ENCODE data around the gene TMEM94. TPM values are rescaled to one million over a fixed set of nuclear protein-coding genes. Genes with fewer than 3 reads are reported as not detected.
A peak's percentile ranks its signal among the peaks of the same experiment; 100 is the strongest.

Gene TMEM94
- total and polyA plus RNA-seq, 8 donors = 16.6 to 466 (median 56.5) TPM

- H3K4me1 ChIP-seq = peaks cover 0 to 17% (median 5%) of the 10 kb centered on the region in 4 donors
- TF ChIP-seq EP300 (IDR thresholded peaks at IDR 0.05) = no peak
- TF ChIP-seq POLR2AphosphoS5 (IDR thresholded peaks at IDR 0.05) = no peak
- no peak for TF ChIP-seq POLR2A (IDR thresholded peaks at IDR 0.05)
- no peak for TF ChIP-seq CTCF (IDR thresholded peaks at IDR 0.05)
- DNase-seq = no peak
- WGBS, 5 donors = 89 to 100% (median 91%) methylated on average over 3 to 11 of the region's 11 CpGs
- no peaks in the 10 kb centered on the region for H3K9me3 ChIP-seq
- H3K27me3 ChIP-seq = no peaks in the 10 kb centered on the region
- H3K36me3 ChIP-seq = peaks cover 72 to 100% (median 100%) of the 10 kb centered on the region in 4 donors
- intact Hi-C loops (cut with DNase I; ENCODE audit: low total_unique reads) = no loop called here
- H3K4me3 ChIP-seq = no peak overlapping the region
- no peak overlapping the region for H3K27ac ChIP-seq
Measured at GRCh38 chr17:75496005-75496404, 39.6 kb downstream of the TMEM94 start.

GRCh38 chr17:75498039-75498725, 41.7 kb downstream of the TMEM94 start:
- Histone ChIP-seq H3K36me3 (peaks cover 57 to 100% (median 99%) of the 10 kb centered on the region in 4 donors), H3K27ac (peak overlapping the region in 2 of 5 donors; percentile 2 to 5), H3K4me1 (peaks cover 0 to 30% (median 7%) of the 10 kb centered on the region in 4 donors), H3K4me3 (no peak overlapping the region), H3K27me3 (no peaks in the 10 kb centered on the region), H3K9me3 (no peaks in the 10 kb centered on the region)
- TF ChIP-seq POLR2AphosphoS5 (IDR thresholded peaks at IDR 0.05) (no peak), CTCF (IDR thresholded peaks at IDR 0.05) (no peak), POLR2A (IDR thresholded peaks at IDR 0.05) (no peak), EP300 (IDR thresholded peaks at IDR 0.05) (no peak)
- WGBS, 5 donors = 63 to 80% (median 79%) methylated on average over 18 to 21 of the region's 21 CpGs
- DNase-seq = no peak
- intact Hi-C loops (cut with DNase I; ENCODE audit: low total_unique reads) = no loop called here

- Histone ChIP-seq H3K4me3 (no peak overlapping the region), H3K27me3 (no peaks in the 10 kb centered on the region), H3K36me3 (peaks cover 55 to 100% (median 99%) of the 10 kb centered on the region in 4 donors), H3K27ac (peak overlapping the region in 2 of 5 donors; percentile 42 to 64), H3K4me1 (peaks cover 0 to 30% (median 7%) of the 10 kb centered on the region in 4 donors), H3K9me3 (no peaks in the 10 kb centered on the region)
- TF ChIP-seq EP300 (IDR thresholded peaks at IDR 0.05) (no peak), POLR2AphosphoS5 (IDR thresholded peaks at IDR 0.05) (no peak), CTCF (IDR thresholded peaks at IDR 0.05) (no peak), POLR2A (IDR thresholded peaks at IDR 0.05) (no peak)
- 54 to 68% (median 59%) methylated on average over 16 of the region's 16 CpGs for WGBS, 5 donors
- DNase-seq = no peak
- intact Hi-C loops (cut with DNase I; ENCODE audit: low total_unique reads) = no loop called here
Measured at GRCh38 chr17:75498726-75499213, 42.3 kb downstream of the TMEM94 start.

- Histone ChIP-seq H3K4me3 (no peak overlapping the region), H3K4me1 (peaks cover 0 to 36% (median 12%) of the 10 kb centered on the region in 4 donors), H3K27ac (peak overlapping the region in 3 of 5 donors; percentile 38 to 64 (median 42)), H3K36me3 (peaks cover 48 to 100% (median 99%) of the 10 kb centered on the region in 4 donors), H3K27me3 (no peaks in the 10 kb centered on the region), H3K9me3 (no peaks in the 10 kb centered on the region)
- intact Hi-C loops (cut with DNase I; ENCODE audit: low total_unique reads) = loop anchor here (10.0 kb wide), 1 partner anchor 65 kb away; no protein-coding TSS in a partner anchor
- no peak for DNase-seq
- WGBS, 5 donors = 60 to 71% (median 70%) methylated on average over 13 to 16 of the region's 16 CpGs
- TF ChIP-seq POLR2A (IDR thresholded peaks at IDR 0.05) = no peak
- no peak for TF ChIP-seq CTCF (IDR thresholded peaks at IDR 0.05)
- TF ChIP-seq POLR2AphosphoS5 (IDR thresholded peaks at IDR 0.05) = no peak
- TF ChIP-seq EP300 (IDR thresholded peaks at IDR 0.05) = no peak
Measured at GRCh38 chr17:75499313-75500022, 43.0 kb downstream of the TMEM94 start.
